B cell (primary cell): Measurements from ENCODE around the gene SNRPD2. TPM values are rescaled to one million over a fixed set of nuclear protein-coding genes. Genes with fewer than 3 reads are reported as not detected.

ENCODE experiments used
- ATAC-seq: fragments of 200-7000 bp; cut with Tn5 transposase; one replicate; pipeline ENCODE4 v1.10.0; 2021; ENCODE audit warnings: low read depth, mild to moderate bottlenecking, moderate number of reproducible peaks, moderate library complexity
- CTCF ChIA-PET: fragments of 350-600 bp; sonication (Branson Sonifier 250); formaldehyde crosslinking; loops from one replicate; lab custom pipeline; 2021; ENCODE audit warnings: antibody characterized with exemption, inconsistent platforms; lab: Charles Lee
- POLR2A ChIA-PET: fragments of 350-600 bp; sonication (Branson Sonifier 250); formaldehyde crosslinking; loops from one replicate; lab custom pipeline; 2021; ENCODE audit warnings: antibody characterized with exemption; lab: Charles Lee
- DNase-seq: peaks from one replicate; pipeline ENCODE4 v3.0.0; 2013
- H2AFZ ChIP-seq: 2 replicates; pipeline ENCODE4 v1.6.1; 2012; ENCODE audit warnings: mild to moderate bottlenecking, low read depth, low read length; ENCODE audit not compliant: insufficient read depth, poor library complexity, severe bottlenecking
- H3K27ac ChIP-seq, 2 donors: 1 replicate in 1 of 2; 2 replicates in 1 of 2; pipeline ENCODE4 v1.5.1; 2012 to 2013; ENCODE audit warnings: low read length in 2 of 2, mild to moderate bottlenecking in 2 of 2, moderate library complexity in 1 of 2
- H3K27me3 ChIP-seq, 4 experiments: fragments of 200-600 bp in 1 of 4; sonication (generic) in 1 of 4; replicated peaks in 1 of 4; 1 replicate in 2 of 4; 2 replicates in 2 of 4; pipeline versions ENCODE4 v1.6.1 to v1.7.0; 2013 to 2016; ENCODE audit warnings: low read length in 3 of 4, mild to moderate bottlenecking in 2 of 4, mixed read lengths in 1 of 4, moderate library complexity in 1 of 4; ENCODE audit not compliant: insufficient read depth in 4 of 4, control insufficient read depth in 3 of 4; ENCODE audit errors: control extremely low read depth in 1 of 4
- H3K36me3 ChIP-seq, 2 experiments: replicated peaks in 1 of 2; 1 replicate in 1 of 2; 2 replicates in 1 of 2; pipeline versions ENCODE4 v1.6.1 to v1.7.1; 2013; ENCODE audit warnings: low read length in 1 of 2; ENCODE audit not compliant: insufficient read depth in 2 of 2, control insufficient read depth in 1 of 2; ENCODE audit errors: control extremely low read depth in 1 of 2, extremely low read depth in 1 of 2
- H3K4me1 ChIP-seq, 2 donors: fragments of 200-600 bp in 1 of 2; sonication (generic) in 1 of 2; 1 replicate in 1 of 2; 2 replicates in 1 of 2; pipeline versions ENCODE4 v1.5.1 to v1.6.1; 2013 to 2017; ENCODE audit warnings: low read length in 2 of 2; ENCODE audit not compliant: control insufficient read depth in 2 of 2, insufficient read depth in 2 of 2
- H3K4me2 ChIP-seq: replicated peaks from 2 replicates; pipeline ENCODE3; 2012; ENCODE audit warnings: mild to moderate bottlenecking, low read depth, low read length; ENCODE audit not compliant: poor library complexity, severe bottlenecking
- H3K4me3 ChIP-seq, 5 experiments: fragments of 200-600 bp in 1 of 5; sonication (generic) in 1 of 5; 1 replicate in 3 of 5; 2 replicates in 2 of 5; pipeline versions ENCODE4 v1.5.1 to v1.7.0; 2011 to 2016; ENCODE audit warnings: low read length in 4 of 5, mild to moderate bottlenecking in 4 of 5, low read depth in 2 of 5, control low read depth in 1 of 5, moderate library complexity in 1 of 5; ENCODE audit not compliant: insufficient read depth in 1 of 5; ENCODE audit errors: control extremely low read depth in 1 of 5, extremely low read depth in 1 of 5
- H3K79me2 ChIP-seq: fragments of 200-600 bp; sonication (generic); one replicate; pipeline ENCODE4 v1.6.0; 2016; ENCODE audit warnings: low read length; ENCODE audit not compliant: control insufficient read depth, insufficient read depth
- H3K9ac ChIP-seq: fragments of 200-600 bp; sonication (generic); 2 replicates; pipeline ENCODE4 v1.6.1; 2017; ENCODE audit warnings: mild to moderate bottlenecking, low read length, moderate library complexity
- H3K9me3 ChIP-seq, 3 donors: one replicate each; pipeline versions ENCODE4 v1.6.1 to v1.7.1; 2013; ENCODE audit warnings: low read length in 2 of 3; ENCODE audit not compliant: control insufficient read depth in 2 of 3, insufficient read depth in 1 of 3; ENCODE audit errors: control extremely low read depth in 1 of 3
- H4K20me1 ChIP-seq: 2 replicates; pipeline ENCODE4 v1.6.0; 2012; ENCODE audit warnings: mild to moderate bottlenecking, low read length; ENCODE audit not compliant: insufficient read depth, control insufficient read depth, poor library complexity, severe bottlenecking
- H3K27ac Mint-ChIP-seq: one replicate; pipeline ENCODE4 v1.8.0; 2021; ENCODE audit warnings: mixed read lengths
- H3K27me3 Mint-ChIP-seq: one replicate; pipeline ENCODE4 v1.8.0; 2021; ENCODE audit warnings: mixed read lengths
- H3K4me1 Mint-ChIP-seq: one replicate; pipeline ENCODE4 v1.8.0; 2021; ENCODE audit warnings: mixed read lengths
- H3K4me3 Mint-ChIP-seq: one replicate; pipeline ENCODE4 v1.8.0; 2021; ENCODE audit warnings: mixed read lengths
- H3K9me3 Mint-ChIP-seq: one replicate; pipeline ENCODE4 v1.8.0; 2022; ENCODE audit warnings: mixed read lengths; ENCODE audit not compliant: insufficient read depth
- CTCF ChIP-seq: fragments of 200-600 bp; IDR thresholded peaks from one replicate; pipeline ENCODE4 v1.8.0; 2022; ENCODE audit warnings: antibody characterized with exemption, mild to moderate bottlenecking
- EZH2 ChIP-seq: IDR thresholded peaks from 2 replicates; pipeline ENCODE4 v1.6.1; 2012; ENCODE audit warnings: borderline replicate concordance, low read depth, mild to moderate bottlenecking, moderate library complexity, low read length; ENCODE audit not compliant: insufficient read depth, poor library complexity, severe bottlenecking
- WGBS: methylation state at CpG from one replicate; pipeline ENCODE4 v1.1.5; 2013; ENCODE audit warnings: missing lambda C conversion rate; ENCODE audit not compliant: insufficient coverage; 5-methylcytosine and 5-hydroxymethylcytosine counted together
- intact Hi-C: fragments of 100-400 bp; cut with micrococcal nuclease; formaldehyde crosslinking; loops from one replicate; pipeline ENCODE4 v1.10.0; 2022
- polyA plus RNA-seq: library from polyadenylated mRNA; depleted of rRNA; stranded (reverse); fragments of >200 nt; gene quantifications from 2 replicates; pipeline ENCODE4 v1.2.3, GENCODE V29; 2012
- total RNA-seq, 2 donors: library from RNA; stranded (reverse); fragments of 120-200 nt in 1 of 2; gene quantifications; 1 replicate in 1 of 2; 2 replicates in 1 of 2; pipeline versions ENCODE4 v1.2.3 to v1.2.4, GENCODE V29; 2013 to 2022

SNRPD2 gene
- total and polyA plus RNA-seq, 2 donors (not counting 1 experiment from before 2014, with no cell fraction given), result 241 to 368 TPM

- ATAC-seq (no peak), DNase-seq (no peak)
- 38% methylated on average over 4 of the region's 7 CpGs for WGBS
- Histone ChIP-seq H3K9me3 (no peaks in the 10 kb centered on the region), H3K79me2 (peaks cover 12% of the 10 kb centered on the region), H3K36me3 (peaks cover 0 to 12% of the 10 kb centered on the region in 2 experiments), H3K27ac (no peak overlapping the region), H3K4me3 (no peak overlapping the region), H3K4me1 (peaks cover 10 to 14% of the 10 kb centered on the region in 2 donors), H4K20me1 (no peaks in the 10 kb centered on the region), H3K9ac (no peak overlapping the region), H3K27me3 (no peaks in the 10 kb centered on the region), H3K4me2 (no peak overlapping the region), H2AFZ (no peak overlapping the region)
- CTCF ChIA-PET, result interaction anchor here (0.7 kb wide), 1 partner anchor 9 kb away, joined by 3 read pairs; the partner anchor contains the start of gene QPCTL
- TF ChIP-seq CTCF (no peak), EZH2 (no peak)
- H3K27ac Mint-ChIP-seq, result no peak overlapping the region
- no peaks in the 10 kb centered on the region for H3K9me3 Mint-ChIP-seq
- POLR2A ChIA-PET, result interaction anchor here (0.6 to 1.7 kb wide), 2 partner anchors 10 to 96 kb away, joined by 3 to 8 read pairs; partner anchors contain the start of gene SNRPD2
- intact Hi-C loops, result no loop called here
- H3K4me1 Mint-ChIP-seq, result peaks cover 19% of the 10 kb centered on the region
- H3K4me3 Mint-ChIP-seq, result no peak overlapping the region
- H3K27me3 Mint-ChIP-seq, result no peaks in the 10 kb centered on the region
Observed at GRCh38 chr19:45701676-45702075, 9.9 kb upstream of the SNRPD2 start.

GRCh38 chr19:45693106-45693788 lies 1.5 kb upstream of the SNRPD2 start:
- Histone ChIP-seq H3K27me3 (no peaks in the 10 kb centered on the region), H3K36me3 (peaks cover 0 to 13% of the 10 kb centered on the region in 2 experiments), H3K4me2 (peak overlapping the region; percentile 96), H3K27ac (peak overlapping the region; percentile 89 to 94), H4K20me1 (peaks cover 22% of the 10 kb centered on the region), H3K79me2 (peaks cover 56% of the 10 kb centered on the region), H3K9ac (peak overlapping the region; percentile 92), H3K4me1 (peaks cover 15 to 22% of the 10 kb centered on the region in 2 donors), H2AFZ (peak overlapping the region; percentile 85), H3K4me3 (peak overlapping the region; percentile 81 to 96 (median 88)), H3K9me3 (no peaks in the 10 kb centered on the region)
- no peak for TF ChIP-seq EZH2
- TF ChIP-seq CTCF, result peak; percentile 96
- ATAC-seq (no peak), DNase-seq (peak; percentile 82)
- no peaks in the 10 kb centered on the region for H3K27me3 Mint-ChIP-seq
- WGBS, result 2% methylated on average over 8 of the region's 22 CpGs
- H3K4me1 Mint-ChIP-seq, result peaks cover 30% of the 10 kb centered on the region
- intact Hi-C loops, result loop anchor here (1.0 to 5.0 kb wide), 7 partner anchors 50 to 802 kb away; partner anchors contain the start of genes DMWD, ERCC2, SIX5 and TOMM40
- CTCF ChIA-PET, result interaction anchor here (0.6 to 5.3 kb wide), 36 partner anchors 8 to 291 kb away, joined by 3 to 57 read pairs (median 4); partner anchors contain the start of genes DMWD, FBXO46, IRF2BP1 and RTN2
- no peaks in the 10 kb centered on the region for H3K9me3 Mint-ChIP-seq
- POLR2A ChIA-PET, result interaction anchor here (0.5 to 2.2 kb wide), 11 partner anchors 11 to 225 kb away, joined by 3 to 41 read pairs (median 5); partner anchors contain the start of genes FBXO46, FOSB and SIX5
- H3K27ac Mint-ChIP-seq, result peak overlapping the region; percentile 92
- H3K4me3 Mint-ChIP-seq, result peak overlapping the region; percentile 93
